HG02678 (cell line): ENCODE measurements around the gene TBK1.
"Not testable (repeated sequence)": the region's sequence is repeated elsewhere in the genome, so short reads cannot be mapped to it uniquely, and the experiment has no call there.

Source experiments
- ATAC-seq: cut with Tn5 transposase; IDR thresholded peaks from one replicate; pipeline ENCODE4 v1.9.1; 2021; ENCODE audit warnings: mild to moderate bottlenecking, moderate library complexity; ENCODE audit not compliant: unreplicated experiment

TBK1 gene

DNA sequence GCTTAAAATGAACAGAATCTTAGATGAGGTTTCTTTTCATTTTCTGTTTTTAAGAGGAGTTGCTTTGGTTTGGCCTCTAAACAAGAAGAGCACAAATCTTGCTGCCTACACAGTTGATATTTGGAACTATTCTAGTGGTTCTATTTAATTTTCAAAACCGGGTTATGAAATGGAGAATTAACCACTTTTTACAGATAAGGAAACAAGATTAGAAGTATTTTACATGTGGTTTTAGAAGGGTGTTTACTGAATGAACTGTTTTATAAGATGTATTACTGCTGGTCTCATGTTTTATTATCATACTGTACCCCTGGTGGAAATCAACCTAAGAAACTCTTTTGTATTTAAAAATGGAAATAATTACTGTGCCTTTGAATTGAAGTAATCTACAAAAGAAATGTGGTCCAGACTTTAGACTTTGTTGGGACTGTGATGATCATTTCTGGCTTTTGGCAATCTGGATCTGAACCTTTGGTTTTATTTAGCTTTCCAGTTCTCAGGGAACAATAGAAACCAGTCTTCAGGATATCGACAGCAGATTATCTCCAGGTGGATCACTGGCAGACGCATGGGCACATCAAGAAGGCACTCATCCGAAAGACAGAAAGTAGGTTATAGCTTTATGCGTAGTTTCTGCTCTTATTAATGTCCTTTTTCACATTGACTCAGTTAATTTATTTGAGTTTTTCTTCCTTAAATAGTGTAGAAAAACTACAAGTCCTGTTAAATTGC lies 43.2 kb downstream of the TBK1 start:
- no peak for ATAC-seq

- ATAC-seq, result no peak
These were observed 45.0 kb downstream of the TBK1 start for GRCh38 chr12:64496839-64497400.

DNA sequence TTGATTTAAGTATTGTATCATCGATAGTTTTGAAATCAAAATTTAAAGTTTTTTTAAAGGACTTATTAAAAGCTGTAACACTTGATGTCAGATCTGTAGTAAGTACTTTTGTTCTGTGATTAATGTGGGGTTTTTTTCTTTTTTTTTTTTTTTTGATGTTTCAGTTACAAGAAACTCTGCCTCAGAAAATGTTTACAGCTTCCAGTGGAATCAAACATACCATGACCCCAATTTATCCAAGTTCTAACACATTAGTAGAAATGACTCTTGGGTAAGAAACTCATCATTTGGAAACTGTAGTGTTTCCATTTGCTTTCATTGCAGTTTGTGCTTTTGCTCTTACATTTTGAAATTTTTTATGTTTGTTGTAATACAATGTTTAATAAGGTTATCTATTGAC lies 45.6 kb downstream of the TBK1 start:
- ATAC-seq, result no peak

DNA sequence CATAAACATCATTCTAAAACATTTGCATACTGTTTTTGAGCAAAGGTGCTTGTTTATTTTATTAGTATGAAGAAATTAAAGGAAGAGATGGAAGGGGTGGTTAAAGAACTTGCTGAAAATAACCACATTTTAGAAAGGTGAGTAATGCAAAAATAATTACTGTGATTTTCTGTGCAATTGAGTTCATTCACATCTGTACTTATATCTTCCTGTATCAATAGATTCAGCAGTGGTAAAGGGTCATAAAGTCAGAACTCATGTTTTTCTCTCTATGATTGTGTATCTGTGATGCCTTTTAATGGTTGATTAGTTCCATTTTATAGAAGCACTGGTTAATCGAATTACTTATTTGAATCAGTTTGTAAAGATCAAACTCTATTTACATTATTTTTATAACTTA lies 46.0 kb downstream of the TBK1 start:
- no peak for ATAC-seq

- ATAC-seq, result no peak
These were observed 48.5 kb downstream of the TBK1 start for GRCh38 chr12:64500394-64500793.

GRCh38 chr12:64501486-64501885 lies 49.6 kb downstream of the TBK1 start:
- no peak for ATAC-seq

GRCh38 chr12:64506955-64507354 lies 55.0 kb downstream of the TBK1 start:
- no peak for ATAC-seq

DNA sequence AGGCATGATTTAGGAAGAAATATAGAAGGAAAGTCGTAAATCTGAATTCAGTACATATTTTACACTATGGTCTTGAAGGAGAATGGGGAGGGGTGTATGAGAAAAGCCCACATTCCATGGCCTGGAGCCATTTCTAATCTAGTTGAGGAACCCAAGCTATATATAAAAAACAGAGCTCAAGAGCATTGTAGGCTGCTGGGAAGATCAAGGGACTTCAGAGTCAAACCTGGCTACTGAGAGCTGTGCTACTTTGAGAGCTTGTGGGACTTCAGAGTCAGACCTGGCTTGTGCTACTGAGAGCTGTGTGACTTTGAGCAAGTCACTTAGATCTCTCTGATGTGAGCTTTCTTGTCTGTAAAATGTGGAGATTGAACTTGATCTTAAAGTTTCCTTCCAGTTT lies 58.7 kb downstream of the TBK1 start:
- no peak for ATAC-seq

- ATAC-seq, result no peak
These were observed 66.5 kb downstream of the TBK1 start for GRCh38 chr12:64518396-64518795.

DNA sequence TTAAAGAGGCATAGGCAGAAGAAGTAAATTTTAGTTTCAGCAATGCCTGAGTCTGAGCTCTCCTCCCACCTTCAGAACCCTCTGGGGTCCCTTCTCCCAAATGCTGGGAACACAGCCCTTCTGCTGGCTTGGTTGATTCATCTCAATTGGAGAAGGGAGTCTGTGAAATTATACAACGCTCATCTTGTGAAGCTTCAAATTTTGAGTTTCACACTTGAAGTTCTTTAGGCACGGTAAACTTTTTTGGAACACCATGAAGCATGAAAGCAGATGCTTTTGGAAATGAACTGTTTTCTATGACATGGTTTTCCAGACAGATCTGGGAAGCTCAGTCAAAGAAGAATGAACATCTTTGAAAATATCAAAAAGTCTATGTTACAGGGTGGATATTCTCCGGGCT lies 69.9 kb downstream of the TBK1 start:
- no peak for ATAC-seq

- ATAC-seq, result no peak
These were observed 70.4 kb downstream of the TBK1 start for GRCh38 chr12:64522316-64522715.

DNA sequence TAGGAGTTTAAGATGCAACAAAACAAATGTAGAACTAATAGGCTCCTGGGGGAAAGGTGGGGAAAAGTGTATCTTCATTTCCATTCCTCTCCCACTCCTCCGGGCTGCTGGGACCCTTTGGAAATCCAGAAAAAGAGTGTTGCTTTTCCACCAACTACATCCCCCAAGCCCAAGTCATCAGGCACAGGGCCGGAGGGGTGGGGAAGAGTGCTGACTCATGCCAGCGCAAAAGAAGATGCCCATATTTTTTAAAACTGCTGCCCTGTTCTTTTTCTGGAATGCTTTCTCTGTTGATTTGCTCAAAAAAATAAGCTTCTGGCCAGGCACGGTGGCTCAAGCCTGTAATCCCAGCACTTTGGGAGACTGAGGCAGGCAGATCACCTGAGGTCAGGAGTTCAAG lies 70.9 kb downstream of the TBK1 start:
- no peak for ATAC-seq

DNA sequence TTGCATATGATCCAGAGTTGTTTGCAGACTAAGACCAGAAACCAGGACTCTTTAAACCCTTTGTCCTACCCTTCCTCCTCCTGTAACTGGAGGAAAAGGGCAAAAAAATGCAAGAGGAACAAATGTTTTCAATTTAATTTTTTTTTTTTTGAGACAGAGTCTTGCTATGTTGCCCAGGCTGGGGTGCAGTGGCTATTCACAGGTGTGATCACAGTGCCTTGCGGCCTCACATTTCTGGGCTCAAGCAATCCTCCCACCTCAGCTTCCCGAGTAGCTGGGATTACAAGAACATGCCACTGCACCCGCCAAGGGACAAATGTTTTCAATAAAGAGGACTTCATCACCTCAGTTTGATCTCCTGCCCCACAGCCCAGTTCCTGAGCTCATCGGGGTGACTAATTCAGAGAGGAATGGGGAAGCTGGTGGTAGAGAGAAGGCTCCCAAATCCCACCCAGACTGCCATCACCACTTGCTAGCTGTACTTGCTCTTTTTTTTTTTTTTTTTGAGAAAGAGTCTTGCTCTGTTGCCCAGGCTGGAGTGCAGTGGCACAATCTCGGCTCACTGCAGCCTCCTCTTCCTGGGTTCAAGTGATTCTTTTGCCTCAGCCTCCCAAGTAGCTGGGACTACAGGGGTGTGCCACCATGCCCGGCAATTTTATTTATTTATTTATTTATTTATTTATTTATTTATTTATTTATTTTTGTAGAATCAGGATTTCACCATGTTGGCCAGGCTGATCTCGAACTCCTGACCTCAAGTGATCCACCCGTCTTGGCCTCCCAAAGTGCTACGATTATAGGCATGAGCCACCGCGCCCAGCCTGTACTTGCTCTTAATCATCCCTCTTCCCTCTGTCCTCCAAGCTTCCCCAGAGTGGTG lies 71.9 kb downstream of the TBK1 start:
- not testable (repeated sequence) for ATAC-seq

DNA sequence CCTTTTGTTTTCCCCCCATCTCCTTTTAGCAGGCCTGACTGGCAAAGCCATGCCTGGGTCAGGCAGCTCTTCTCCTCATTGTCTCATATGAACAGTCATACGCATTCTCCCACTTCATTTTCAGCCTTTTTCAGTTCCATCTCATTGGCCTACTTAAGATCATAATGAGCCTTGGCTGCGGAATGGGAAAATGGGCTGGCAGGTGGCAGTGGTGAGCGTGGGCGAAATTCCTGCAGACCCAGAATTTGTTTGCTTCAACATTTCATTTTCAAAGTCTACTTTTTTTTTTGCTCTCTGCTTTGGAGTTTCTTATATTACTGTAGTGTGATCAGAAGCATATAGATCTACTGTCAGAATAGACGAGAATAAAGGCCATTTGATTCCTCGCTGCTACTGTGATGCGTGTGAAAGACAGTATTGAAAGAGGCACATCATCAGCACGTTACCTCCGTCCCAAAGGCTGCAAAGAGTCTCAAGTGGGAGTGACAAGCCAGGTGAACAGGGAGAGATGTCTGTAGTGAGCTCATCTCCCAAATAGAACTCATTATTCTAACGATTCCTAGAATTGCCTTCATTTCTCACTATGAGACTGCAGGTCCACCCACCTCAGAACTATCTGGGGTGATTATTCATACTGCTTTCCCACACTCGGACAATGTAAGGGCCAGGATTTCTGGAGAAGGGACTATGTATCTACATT lies 73.7 kb downstream of the TBK1 start:
- no peak for ATAC-seq

DNA sequence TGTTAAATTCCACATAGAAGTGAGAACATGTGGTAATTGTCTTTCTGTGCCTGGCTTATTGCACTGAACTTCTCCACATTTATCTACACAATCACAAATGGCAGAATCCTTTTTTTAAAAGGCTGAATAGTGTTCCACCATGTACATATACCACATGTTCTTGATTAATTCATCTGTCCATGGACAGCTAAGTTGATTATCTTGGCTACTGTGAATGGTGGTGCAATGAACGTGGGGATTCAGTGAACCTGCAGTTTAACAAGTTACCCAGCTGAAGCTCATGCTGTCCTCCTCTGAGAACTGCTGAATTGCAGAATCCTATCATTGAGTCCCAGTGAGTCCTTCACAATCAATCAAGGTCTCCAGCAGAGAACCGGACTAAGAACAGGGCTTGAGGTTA lies 74.9 kb downstream of the TBK1 start:
- ATAC-seq, result no peak

GRCh38 chr12:64528616-64529015 lies 76.7 kb downstream of the TBK1 start:
- ATAC-seq, result no peak

GRCh38 chr12:64530566-64530965 lies 78.6 kb downstream of the TBK1 start:
- no peak for ATAC-seq

DNA sequence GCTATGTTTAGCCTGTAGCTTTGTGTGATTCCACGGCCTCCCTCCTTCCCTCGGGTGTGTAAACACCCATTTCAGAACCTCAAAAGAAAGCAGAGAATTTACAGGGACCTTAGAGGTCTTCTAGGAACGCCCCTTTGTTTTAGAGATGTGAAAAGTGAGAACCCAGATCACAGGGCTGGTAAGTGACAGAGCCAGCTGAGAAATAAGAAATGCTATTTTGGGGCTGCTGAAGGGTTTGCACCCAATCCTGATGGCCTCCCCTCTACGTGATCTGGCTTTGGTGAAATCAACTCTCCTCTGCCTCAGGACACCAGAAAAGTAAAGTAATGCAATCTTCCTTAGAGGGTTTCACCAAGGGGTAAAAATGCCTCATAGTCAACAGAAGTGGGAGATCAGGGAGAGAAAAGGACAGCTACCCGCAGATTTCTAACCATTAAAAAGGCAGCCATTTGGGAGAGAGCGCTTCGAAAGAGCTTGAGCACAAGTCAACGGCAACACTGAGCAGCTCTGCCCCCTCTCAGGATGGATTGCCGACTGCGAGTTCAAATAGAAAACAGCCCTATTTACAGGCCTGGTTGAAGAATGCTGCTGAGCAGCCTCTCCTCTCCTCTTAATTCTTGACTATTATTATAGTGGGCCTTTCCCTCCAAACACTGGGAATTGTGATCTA lies 79.9 kb downstream of the TBK1 start:
- ATAC-seq, result no peak

- ATAC-seq, result no peak
These were observed 80.9 kb downstream of the TBK1 start for GRCh38 chr12:64532734-64533351.

DNA sequence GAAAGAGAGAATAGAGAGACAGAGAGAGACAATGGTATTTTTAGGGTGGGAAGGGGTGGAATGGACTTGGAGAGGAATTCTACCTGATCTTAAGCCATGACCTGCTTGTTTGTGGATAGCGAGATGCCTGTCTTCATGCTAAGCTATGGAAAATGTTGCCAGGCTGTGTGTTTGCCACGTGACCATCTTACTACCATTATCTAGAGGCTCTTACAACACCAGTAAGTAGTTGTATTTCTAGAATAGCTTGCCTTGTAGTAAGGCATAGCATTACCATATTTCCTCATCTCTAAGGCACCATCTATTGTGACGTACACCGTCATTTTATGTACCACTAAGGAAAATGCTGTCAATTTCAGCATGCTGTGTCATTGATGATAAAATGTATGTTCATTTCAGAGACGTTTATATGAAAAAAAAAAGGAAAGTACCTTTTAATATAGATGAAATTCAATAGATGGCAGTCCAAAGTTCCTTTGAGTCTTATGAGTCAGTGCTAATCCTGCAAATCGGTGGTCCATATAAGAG lies 82.8 kb downstream of the TBK1 start:
- no peak for ATAC-seq
